Measurements from ENCODE around the gene PDSS1. TPM values are rescaled to one million over a fixed set of nuclear protein-coding genes. Genes with fewer than 3 reads are reported as not detected.

PDSS1 gene
- total and polyA plus RNA-seq, 2 of the 13 experiments (the other 11 are each of a cell fraction or from before 2014, with no cell fraction given): 18.7 to 19.3 TPM

DNA sequence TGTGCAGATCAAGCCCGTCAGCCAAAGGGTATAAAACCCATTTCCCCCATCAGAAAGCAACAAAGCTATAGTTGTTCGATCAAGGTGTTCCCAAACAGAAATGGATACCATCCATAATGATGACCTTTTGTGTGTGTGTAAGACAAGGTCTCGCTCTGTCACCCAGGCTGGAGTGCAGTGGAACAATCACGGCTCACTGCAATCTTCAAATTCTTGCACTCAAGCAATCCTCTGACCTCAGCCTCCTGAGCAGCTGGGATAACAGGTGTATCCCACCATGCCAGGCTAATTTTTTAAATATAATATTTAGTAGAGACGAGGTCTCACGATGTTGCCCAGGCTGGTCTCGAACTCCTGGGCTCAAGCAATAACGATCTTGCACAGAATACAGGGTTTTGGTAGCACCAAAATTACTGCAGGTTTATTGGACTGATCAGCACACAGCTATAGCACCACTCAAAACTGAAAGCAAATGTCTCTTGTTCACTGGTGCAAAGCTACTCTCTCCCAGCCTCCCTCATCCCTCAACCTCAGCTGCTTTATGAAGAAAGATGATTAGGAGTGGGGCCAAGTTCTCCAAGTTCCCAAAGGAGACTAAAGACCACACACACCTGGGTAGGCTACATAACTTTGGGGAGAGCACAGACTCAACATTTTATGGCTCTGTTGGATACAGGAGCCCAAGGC is 82.7 kb downstream of the PDSS1 start (continued):
- TF ChIP-seq SIX1 (CRISPR knock-in tag; IDR thresholded peaks at IDR 0.05; ENCODE audit: borderline replicate concordance) (no peak), TRIM22 (IDR thresholded peaks at IDR 0.05) (no peak), CEBPG (CRISPR knock-in tag; IDR thresholded peaks at IDR 0.05) (no peak), ZNF362 (CRISPR knock-in tag; IDR thresholded peaks at IDR 0.05; ENCODE audit: borderline replicate concordance) (no peak), ARHGAP35 (CRISPR knock-in tag; IDR thresholded peaks at IDR 0.05; ENCODE audit: borderline replicate concordance) (no peak)

DNA sequence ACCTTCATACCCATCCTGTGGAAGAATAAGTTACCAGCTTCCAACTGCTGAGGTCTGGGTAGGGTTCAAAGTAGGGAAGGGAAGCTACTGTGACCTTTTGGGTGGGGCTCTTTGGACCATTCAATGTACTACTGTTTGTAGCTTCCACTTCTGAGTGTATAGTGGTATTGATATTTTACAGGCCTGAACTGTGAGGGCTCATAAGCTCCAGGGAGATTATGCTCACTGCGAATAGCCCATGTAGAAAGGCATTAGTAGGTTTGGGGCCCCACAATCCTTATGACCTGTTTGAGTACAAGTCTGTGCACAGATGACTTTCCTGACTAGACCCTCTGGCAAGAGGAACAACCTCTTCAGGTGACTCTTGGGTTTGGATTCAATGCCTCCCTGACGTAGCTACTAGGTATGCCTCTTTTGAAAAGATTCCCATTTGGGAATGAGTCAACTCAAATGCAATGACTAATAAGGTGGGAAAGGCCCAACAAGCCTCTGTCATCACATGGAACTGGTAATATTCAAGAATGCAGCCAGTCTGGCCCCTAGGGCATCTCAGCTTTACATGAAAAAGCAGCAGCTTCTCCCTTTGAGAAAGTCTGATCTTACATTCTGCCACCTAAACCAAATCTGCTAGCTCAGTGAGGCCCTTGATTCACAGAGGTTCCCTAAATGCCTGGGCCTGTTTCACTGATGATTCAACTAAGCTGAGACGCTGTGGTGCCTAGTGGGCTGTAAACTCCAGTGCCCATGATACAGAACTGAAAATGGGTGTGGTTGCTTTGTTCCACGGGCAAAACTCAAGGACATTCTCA is 83.5 kb downstream of the PDSS1 start:
- CTCF ChIA-PET (ENCODE audit: low intra/inter-chr PET ratio, low total read pairs): no interaction called here
- peaks cover 29% of the 10 kb centered on the region for H3K4me1 ChIP-seq (ENCODE audit: insufficient read depth, low read length)
- H3K4me3 ChIP-seq (replicated peaks in 1 of 3; ENCODE audit: insufficient read depth in 1 of 3, low read depth in 2 of 3, low read length in 3 of 3): no peak overlapping the region
- H3K9me3 ChIP-seq (ENCODE audit: low read length): no peaks in the 10 kb centered on the region
- BruUV-seq (replicated peaks): no TSS peak
- intact Hi-C loops (cut with micrococcal nuclease; ENCODE audit: unreplicated experiment) (no loop called here), in situ Hi-C loops (cut with HindIII; ENCODE audit: extremely low pct_ligation_motif_present, low pct_unique_long_range_greater_than_20kb) (no loop called here)
- ATAC-seq (no peak), FAIRE-seq (no peak), DNase-seq (ENCODE audit: low spot score) (no peak)
- H3K4me2 ChIP-seq (ENCODE audit: low read depth, low read length): no peak overlapping the region
- H3K27ac ChIP-seq (ENCODE audit: extremely low read length, insufficient read depth, low read length): no peak overlapping the region
- H3K9ac ChIP-seq (ENCODE audit: insufficient read depth, low read depth, low read length): no peak overlapping the region
- H3K36me3 ChIP-seq (replicated peaks in 1 of 2; ENCODE audit: control insufficient read depth in 1 of 2, insufficient read depth in 2 of 2, low read length in 2 of 2): no peaks in the 10 kb centered on the region
- POLR2A ChIA-PET: no interaction called here
- 78% methylated on average over 4 of the region's 4 CpGs for WGBS (ENCODE audit: low lambda C conversion rate)
- no peaks in the 10 kb centered on the region for H4K20me1 ChIP-seq (ENCODE audit: insufficient read depth, low read length)
- no peak overlapping the region for H2AFZ ChIP-seq (ENCODE audit: low read length)
- peaks cover 11% of the 10 kb centered on the region for H3K79me2 ChIP-seq (ENCODE audit: insufficient read depth, low read length)
- H3K27me3 ChIP-seq (ENCODE audit: control insufficient read depth in 1 of 2, insufficient read depth in 2 of 2, low read length in 2 of 2): no peaks in the 10 kb centered on the region
- TF ChIP-seq ZBTB1 (CRISPR knock-in tag; IDR thresholded peaks at IDR 0.05; ENCODE audit: borderline replicate concordance) (no peak), MEIS2 (CRISPR knock-in tag; IDR thresholded peaks at IDR 0.05) (no peak), ZFP36 (IDR thresholded peaks at IDR 0.05; ENCODE audit: borderline replicate concordance, low read depth, low read length, partially characterized antibody) (no peak), ZNF282 (IDR thresholded peaks at IDR 0.05; ENCODE audit: partially characterized antibody) (no peak), ZNF331 (CRISPR knock-in tag; IDR thresholded peaks at IDR 0.05) (no peak), ATF7-NPFF (CRISPR knock-in tag; IDR thresholded peaks at IDR 0.05; ENCODE audit: low read depth) (no peak), ZNF441 (CRISPR knock-in tag; IDR thresholded peaks at IDR 0.05; ENCODE audit: borderline replicate concordance) (no peak), GMEB1 (CRISPR knock-in tag; IDR thresholded peaks at IDR 0.05; ENCODE audit: borderline replicate concordance) (no peak)
- TF ChIP-seq, protein P1, sequence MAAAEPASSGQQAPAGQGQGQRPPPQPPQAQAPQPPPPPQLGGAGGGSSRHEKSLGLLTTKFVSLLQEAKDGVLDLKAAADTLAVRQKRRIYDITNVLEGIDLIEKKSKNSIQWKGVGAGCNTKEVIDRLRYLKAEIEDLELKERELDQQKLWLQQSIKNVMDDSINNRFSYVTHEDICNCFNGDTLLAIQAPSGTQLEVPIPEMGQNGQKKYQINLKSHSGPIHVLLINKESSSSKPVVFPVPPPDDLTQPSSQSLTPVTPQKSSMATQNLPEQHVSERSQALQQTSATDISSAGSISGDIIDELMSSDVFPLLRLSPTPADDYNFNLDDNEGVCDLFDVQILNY (CRISPR knock-in tag; conservative IDR thresholded peaks at IDR 0.05): no peak
- TF ChIP-seq, protein P2, sequence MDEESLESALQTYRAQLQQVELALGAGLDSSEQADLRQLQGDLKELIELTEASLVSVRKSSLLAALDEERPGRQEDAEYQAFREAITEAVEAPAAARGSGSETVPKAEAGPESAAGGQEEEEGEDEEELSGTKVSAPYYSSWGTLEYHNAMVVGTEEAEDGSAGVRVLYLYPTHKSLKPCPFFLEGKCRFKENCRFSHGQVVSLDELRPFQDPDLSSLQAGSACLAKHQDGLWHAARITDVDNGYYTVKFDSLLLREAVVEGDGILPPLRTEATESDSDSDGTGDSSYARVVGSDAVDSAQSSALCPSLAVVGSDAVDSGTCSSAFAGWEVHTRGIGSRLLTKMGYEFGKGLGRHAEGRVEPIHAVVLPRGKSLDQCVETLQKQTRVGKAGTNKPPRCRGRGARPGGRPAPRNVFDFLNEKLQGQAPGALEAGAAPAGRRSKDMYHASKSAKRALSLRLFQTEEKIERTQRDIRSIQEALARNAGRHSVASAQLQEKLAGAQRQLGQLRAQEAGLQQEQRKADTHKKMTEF (CRISPR knock-in tag; IDR thresholded peaks at IDR 0.05): no peak

Measured in HepG2 (cell line).